Measurements from ENCODE around the gene COL5A1. TPM values are rescaled to one million over a fixed set of nuclear protein-coding genes. Genes with fewer than 3 reads are reported as not detected.

Gene COL5A1
- total RNA-seq, 1 experiment from 2014 or later = 9.5 TPM

GRCh38 chr9:134708672-134709038 lies 67.1 kb downstream of the COL5A1 start:
- Mint-ChIP-seq H3K4me3 (no peak overlapping the region), H3K27me3 (ENCODE audit: low read depth) (no peaks in the 10 kb centered on the region; the same call in none of the 2 replicates), H3K27ac (peak overlapping the region; percentile 39 to 75 (median 50); a peak in 2 of 7 replicates), H3K9me3 (peaks cover 9 to 10% of the 10 kb centered on the region in 2 experiments; a peak in 4 of 5 replicates), H3K36me3 (ENCODE audit: insufficient read depth in 1 of 3, low read depth in 3 of 3) (peaks cover 1 to 12% (median 4%) of the 10 kb centered on the region in 3 experiments; a peak in 5 of 7 replicates), H3K4me1 (no peaks in the 10 kb centered on the region)
- Histone ChIP-seq H3K9me3 (ENCODE audit: control insufficient read depth, low read depth, low read length) (no peaks in the 10 kb centered on the region), H3K18ac (ENCODE audit: insufficient read length, low read depth, low read length) (no peak overlapping the region), H3K9ac (ENCODE audit: extremely low read depth, insufficient read length, low read length) (no peak overlapping the region), H2BK20ac (ENCODE audit: low read depth, low read length, poor library complexity, severe bottlenecking) (no peak overlapping the region), H2BK12ac (ENCODE audit: insufficient read length, low read depth, low read length) (no peak overlapping the region), H2BK15ac (ENCODE audit: low read depth, low read length) (no peak overlapping the region), H3K23me2 (ENCODE audit: insufficient read length, low read depth, low read length, poor library complexity, severe bottlenecking) (no peaks in the 10 kb centered on the region), H3K27me3 (ENCODE audit: insufficient read depth, low read length) (no peaks in the 10 kb centered on the region), H2AK5ac (ENCODE audit: insufficient read length, low read length) (no peak overlapping the region), H4K8ac (replicated peaks; ENCODE audit: insufficient read length, low read depth, low read length) (no peak overlapping the region), H3K56ac (ENCODE audit: insufficient read length, low read depth, low read length) (no peak overlapping the region), H4K20me1 (ENCODE audit: control insufficient read depth, insufficient read depth, insufficient read length) (no peaks in the 10 kb centered on the region), H3T11ph (ENCODE audit: low read length) (no peak overlapping the region), H2BK120ac (ENCODE audit: low read depth, low read length, poor library complexity, severe bottlenecking) (no peak overlapping the region), H3K14ac (ENCODE audit: insufficient read depth, low read length) (no peak overlapping the region; the same call in 1 of the 2 replicates), H3K79me1 (ENCODE audit: insufficient read depth, low read depth, low read length, poor library complexity, severe bottlenecking) (no peaks in the 10 kb centered on the region), H3K4me2 (ENCODE audit: insufficient read depth, insufficient read length, low read length) (no peak overlapping the region), H3K79me2 (ENCODE audit: insufficient read depth, low read length) (no peaks in the 10 kb centered on the region), H3K27ac (ENCODE audit: insufficient read length, low read depth, low read length) (no peak overlapping the region), H4K91ac (ENCODE audit: insufficient read length, low read depth, low read length) (no peak overlapping the region), H2BK5ac (ENCODE audit: insufficient read length, low read length) (no peak overlapping the region), H4K5ac (ENCODE audit: insufficient read length, low read depth, low read length) (no peak overlapping the region), H2AFZ (ENCODE audit: low read length) (no peak overlapping the region), H3K4me1 (ENCODE audit: insufficient read depth, low read length) (no peaks in the 10 kb centered on the region), H3K4ac (ENCODE audit: low read depth, low read length) (no peak overlapping the region), H3K23ac (ENCODE audit: insufficient read length, low read depth, low read length) (no peak overlapping the region)
- DNase-seq = no peak
- TF ChIP-seq CTCF (conservative IDR thresholded peaks at IDR 0.05) = no peak
- WGBS (ENCODE audit: extremely low coverage, insufficient read length, low lambda C conversion rate) = no CpG with 5 or more reads among the region's 11 CpGs
